ENCODE results near the gene PLD5.
"Not testable (repeated sequence)": the region's sequence is repeated elsewhere in the genome, so short reads cannot be mapped to it uniquely, and the experiment has no call there.

The PLD5 gene

GRCh38 chr1:242477944-242478343, 46.6 kb downstream of the PLD5 start:
- no peak for FAIRE-seq

GRCh38 chr1:242470774-242471173, 53.7 kb downstream of the PLD5 start:
- no peak for FAIRE-seq

DNA sequence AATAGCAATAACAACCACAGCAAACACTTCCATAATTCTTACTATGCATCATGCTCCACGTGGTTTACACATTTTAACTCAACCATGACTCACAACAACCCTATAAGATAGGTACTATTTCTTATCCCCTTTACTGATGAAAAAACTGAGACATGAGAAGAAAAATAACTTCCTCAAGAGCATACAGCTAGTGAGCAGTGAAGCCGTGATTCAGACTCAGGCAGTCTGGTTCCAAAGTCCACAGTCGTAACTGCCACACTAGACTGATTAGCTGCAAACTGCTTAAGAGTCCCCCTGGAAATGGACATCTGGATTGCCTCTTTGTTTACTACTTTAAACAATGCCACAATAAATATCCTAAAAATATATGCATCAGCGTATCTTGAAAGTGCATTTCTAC, 55.7 kb downstream of the PLD5 start:
- peak; percentile 49 for FAIRE-seq

GRCh38 chr1:242467556-242468145, 56.8 kb downstream of the PLD5 start:
- FAIRE-seq, result peak; percentile 96

DNA sequence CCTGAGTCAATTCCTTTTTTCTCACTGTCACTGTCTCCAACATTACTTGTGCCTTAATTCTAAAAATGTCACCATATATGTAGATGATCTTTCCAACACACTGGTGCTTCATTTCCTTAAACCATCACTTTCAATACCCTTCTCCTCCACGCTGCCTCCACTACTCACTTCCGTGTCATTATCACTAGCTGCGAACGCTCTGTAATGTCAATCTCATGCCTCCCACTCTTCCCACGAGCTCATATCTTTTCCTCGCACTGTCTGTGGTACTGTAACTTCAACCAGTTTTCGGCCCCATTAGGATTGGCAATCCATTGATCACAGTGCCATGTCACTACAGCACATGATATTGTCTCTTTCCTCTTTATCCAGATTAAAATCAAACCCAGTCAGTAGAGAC, 61.6 kb downstream of the PLD5 start:
- no peak for FAIRE-seq

DNA sequence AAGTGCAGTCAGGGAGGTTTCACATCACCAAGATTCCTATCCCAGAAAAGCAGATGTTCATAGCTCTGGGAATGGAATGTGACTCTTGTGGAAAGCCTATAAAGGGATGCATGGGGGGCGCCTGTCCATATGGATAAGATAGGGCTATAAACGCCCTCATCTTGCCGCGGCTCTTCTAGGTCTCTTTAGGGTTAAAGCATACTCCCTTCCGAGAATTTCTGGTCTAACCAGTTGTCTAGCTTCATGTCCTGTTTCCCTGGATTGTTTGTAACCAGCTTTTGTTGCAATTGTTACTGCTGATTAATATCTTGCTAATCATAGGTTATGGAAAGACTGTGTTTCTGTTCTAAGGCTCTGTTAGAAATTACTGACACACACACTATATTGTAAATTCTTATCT, 64.8 kb downstream of the PLD5 start:
- FAIRE-seq, result not testable (repeated sequence)

DNA sequence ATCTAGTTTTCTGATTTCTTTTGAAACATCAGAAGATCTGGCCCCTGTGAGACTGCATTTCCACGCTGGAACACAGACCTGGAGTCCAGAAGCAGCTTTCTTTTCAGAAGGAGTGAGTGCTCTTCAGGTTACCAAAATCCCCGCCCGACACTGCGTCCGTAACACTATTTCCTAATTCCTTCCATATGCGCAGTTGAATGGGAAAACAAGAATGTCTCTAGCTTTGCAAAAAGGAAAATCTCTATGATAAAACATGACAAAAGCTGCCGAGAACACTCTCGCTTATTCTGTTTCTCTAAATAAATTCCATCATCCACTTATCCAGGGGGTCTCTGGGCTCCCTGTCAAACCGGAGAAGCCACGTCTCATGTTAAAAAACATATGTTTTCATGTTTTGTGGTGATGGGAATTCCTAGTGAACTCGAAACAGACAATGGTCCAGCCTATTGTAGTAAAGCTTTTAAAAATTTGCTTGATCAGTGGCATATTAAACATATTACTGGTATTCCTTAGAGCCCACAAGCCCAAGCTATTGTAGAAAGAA, 67.7 kb downstream of the PLD5 start:
- FAIRE-seq, result no peak

DNA sequence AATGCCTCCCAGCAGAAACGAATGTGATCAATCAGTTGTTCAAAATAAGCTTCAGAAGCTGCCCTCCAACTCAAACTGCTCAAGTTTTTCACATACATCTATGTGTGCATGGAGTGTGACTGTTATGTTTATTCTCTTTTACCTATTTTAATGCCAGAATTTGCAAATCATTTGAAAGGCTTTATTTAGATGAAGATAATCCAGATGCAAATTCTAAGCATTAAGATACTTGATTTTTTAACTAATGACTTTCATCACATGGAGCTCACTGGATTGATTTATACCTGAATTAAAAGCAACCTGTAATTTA, 69.5 kb downstream of the PLD5 start:
- no peak for FAIRE-seq

DNA sequence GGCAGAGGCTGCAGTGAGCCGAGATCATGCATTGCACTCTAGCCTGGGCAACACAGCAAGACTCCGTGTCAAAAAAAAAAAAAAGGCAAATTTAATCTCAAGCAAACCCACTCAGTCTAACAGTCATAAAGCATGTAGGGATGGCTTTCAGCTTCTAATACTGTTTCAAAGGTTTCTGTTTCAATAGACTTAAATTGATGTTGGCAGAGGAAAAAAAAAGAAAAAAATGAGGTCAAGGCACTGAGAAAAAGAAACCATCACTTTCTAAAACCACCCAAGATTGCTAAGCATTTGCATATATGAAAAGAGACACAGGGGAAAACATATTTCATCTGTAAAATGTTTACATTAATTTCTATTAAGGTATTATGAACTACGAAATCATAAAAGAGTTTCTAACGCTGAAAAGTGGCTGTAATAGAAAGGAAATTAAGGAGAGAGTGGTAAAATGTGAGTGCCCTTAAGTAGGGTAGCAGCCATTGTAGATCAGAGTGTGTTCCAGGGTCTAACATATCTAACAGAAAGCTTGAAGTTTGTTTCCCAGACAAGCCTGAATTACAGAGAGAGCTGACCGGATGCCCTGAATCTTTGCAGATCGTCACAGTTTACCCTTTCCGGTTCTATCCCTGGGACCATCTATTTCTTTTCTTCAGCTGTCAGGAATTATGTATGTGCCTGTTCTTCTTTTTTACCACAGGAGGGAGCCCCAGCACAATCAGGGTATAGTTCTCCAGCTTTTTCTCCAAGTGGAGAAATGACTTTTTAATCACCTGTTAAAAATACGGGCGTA, 70.0 kb downstream of the PLD5 start:
- FAIRE-seq, result peak; percentile 53

DNA sequence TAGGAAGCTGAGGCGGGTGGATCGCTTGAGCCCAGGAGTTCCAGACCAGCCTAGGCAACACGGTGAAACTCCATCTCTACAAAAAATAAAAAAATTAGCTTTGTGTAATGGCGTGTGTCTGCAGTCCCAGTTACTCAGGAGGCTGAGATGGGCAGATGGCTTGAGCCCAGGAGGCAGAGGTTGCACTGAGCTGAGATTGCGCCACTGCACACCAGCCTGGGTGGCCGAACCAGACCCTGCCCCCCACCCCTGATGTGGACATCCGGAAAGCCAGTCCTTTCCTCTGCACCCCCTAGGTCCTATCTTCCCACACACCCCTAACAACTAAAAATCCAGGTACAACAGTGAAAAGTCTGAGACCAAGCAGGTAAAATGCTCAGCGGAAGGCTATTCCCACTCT, 71.9 kb downstream of the PLD5 start:
- no peak for FAIRE-seq

DNA sequence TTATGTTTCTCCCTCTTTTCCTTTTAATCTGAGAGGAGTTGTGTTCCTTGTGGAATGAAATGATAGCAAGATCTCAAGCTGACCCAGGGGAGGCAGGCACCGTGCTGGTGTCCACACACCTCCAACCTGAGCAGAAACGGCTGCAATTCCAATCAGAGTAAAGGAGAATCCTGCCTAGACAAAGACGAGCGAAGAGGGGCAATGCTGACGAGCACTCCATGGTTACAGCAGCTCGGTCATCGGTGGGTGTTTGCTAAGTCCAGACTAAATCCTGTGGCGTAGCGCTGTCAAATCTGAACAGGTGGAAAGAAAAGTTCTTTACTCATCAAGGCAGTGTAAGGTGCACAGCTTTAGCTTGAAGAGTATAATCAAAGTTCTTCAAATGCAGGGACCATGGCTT, 74.8 kb downstream of the PLD5 start:
- FAIRE-seq, result no peak

- FAIRE-seq, result no peak
Measured at GRCh38 chr1:242448910-242449645, 75.4 kb downstream of the PLD5 start.

- FAIRE-seq, result no peak
Measured at GRCh38 chr1:242447689-242448088, 76.8 kb downstream of the PLD5 start.

- FAIRE-seq, result no peak
Measured at GRCh38 chr1:242440757-242441156, 83.7 kb downstream of the PLD5 start.

DNA sequence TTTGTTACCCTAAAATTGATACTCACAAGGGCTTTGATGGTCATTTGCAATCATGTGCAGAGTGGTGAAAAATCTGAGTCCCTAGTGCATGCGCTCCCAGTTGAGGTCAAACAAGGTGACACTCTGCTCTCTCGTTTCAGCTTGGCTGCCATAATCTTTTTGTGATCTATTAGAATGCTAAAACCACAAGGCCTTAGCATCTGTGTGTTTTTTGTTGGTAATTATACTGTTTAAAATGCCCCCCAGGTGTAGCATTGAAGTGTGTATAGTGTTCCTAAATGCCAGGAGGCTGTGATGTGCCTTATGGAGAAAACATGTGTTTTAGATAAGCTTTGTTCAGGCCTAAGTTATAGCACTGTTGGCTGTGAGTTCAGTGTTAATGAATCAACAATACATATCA, 89.3 kb downstream of the PLD5 start:
- FAIRE-seq, result no peak

GRCh38 chr1:242432491-242433095, 91.9 kb downstream of the PLD5 start:
- FAIRE-seq, result no peak

DNA sequence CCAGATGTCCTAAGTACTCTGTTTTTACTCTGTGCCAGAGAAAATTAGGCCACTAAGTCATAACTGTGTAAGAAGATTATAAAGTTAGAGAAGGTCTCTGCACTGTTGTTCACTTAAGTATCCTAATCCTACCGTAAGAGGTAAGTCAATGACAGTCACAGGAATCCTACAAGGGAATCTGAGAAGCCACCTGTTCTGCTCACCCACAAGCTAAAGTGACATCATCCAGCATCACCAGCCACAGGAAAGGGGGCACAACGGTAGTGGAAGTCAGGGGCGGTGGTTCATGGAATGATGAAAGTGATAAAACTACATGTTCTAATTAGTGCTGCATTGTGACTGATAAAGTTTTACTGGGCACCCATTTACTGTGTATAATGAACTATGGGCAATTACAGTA, 92.7 kb downstream of the PLD5 start:
- FAIRE-seq, result no peak

GRCh38 chr1:242430956-242431355, 93.5 kb downstream of the PLD5 start:
- no peak for FAIRE-seq

DNA sequence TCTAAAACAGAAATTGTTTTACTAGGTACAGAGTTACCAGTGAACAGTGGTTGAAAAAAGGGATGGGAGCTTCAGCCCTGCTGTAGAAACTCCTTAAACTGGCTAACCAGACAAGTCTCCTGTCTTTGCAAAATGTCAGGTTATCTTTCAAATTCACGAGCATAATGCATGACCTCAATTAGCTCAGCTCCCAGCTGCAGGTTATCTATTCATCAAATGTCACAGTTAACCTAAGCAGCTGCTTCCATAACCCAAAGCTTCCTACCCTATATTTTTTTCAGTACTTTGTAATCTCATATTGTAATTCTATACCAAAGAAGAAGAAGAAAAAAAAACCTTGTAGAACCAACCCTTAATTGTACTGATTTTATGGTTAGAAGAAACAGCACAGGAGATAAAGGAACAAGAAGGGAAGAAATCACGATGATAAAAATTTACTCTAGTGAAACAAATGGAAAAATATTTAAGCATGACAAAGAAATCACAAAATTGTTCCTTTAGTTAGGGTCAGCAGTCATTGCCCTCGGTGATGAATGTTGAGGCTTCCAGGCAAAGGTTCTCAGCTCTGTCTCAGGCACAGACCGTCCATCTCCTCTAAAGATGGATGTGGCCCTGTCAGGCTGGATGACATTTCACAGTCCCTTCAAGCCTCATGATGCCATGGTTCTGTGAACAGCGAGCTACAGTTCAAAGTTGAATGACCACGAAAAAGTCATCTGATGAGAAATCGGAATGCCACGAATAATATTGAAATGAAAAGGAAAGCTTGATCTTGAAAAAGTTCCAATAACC, 95.9 kb downstream of the PLD5 start:
- FAIRE-seq, result no peak

GRCh38 chr1:242427519-242427918, 97.0 kb downstream of the PLD5 start:
- no peak for FAIRE-seq

GRCh38 chr1:242426271-242426905, 98.1 kb downstream of the PLD5 start:
- no peak for FAIRE-seq

DNA sequence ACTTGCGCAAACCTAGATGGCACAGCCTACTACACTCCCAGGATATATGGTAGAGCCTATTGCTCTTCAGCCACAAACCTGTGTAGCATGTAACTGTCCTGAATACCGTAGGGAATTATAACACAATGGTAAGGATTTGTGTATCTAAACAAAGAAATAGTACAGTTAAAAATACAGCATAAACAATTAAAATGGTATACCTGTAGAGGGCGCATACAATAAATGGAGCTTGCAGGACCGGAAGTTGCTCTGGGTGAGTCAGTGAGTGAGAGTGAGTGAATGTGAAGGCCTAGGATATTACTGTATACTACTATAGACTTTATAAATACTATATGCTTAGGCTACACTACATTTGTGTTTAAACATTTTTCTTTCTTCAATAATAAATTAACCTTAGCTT, 99.3 kb downstream of the PLD5 start:
- FAIRE-seq, result no peak

Data from islet of Langerhans (tissue), 1 donor.